Smooth muscle cell (in vitro differentiated cells): ENCODE measurements around the gene SNTA1. TPM values are rescaled to one million over a fixed set of nuclear protein-coding genes. Genes with fewer than 3 reads are reported as not detected.
A peak's percentile ranks its signal among the peaks of the same experiment; 100 is the strongest.

Source experiments
- DNase-seq: peaks from one replicate; lab custom pipeline; 2025; ENCODE audit not compliant: unreplicated experiment; lab: John Stamatoyannopoulos, UW
- H2AFZ ChIP-seq: fragments of 200-600 bp; sonication (generic); 2 replicates; pipeline ENCODE4 v1.6.0; 2016; ENCODE audit warnings: antibody characterized with exemption, low read depth, mild to moderate bottlenecking
- H3F3A ChIP-seq: fragments of 200-600 bp; sonication (generic); 2 replicates; pipeline ENCODE4 v1.6.0; 2017; ENCODE audit warnings: antibody characterized with exemption, low read depth
- H3K27ac ChIP-seq: fragments of 200-600 bp; sonication (generic); 2 replicates; pipeline ENCODE4 v1.5.1; 2016; ENCODE audit warnings: low read depth, mild to moderate bottlenecking
- H3K27me3 ChIP-seq: fragments of 200-600 bp; sonication (generic); 2 replicates; pipeline ENCODE4 v1.6.1; 2016; ENCODE audit warnings: low read depth, mild to moderate bottlenecking
- H3K36me3 ChIP-seq: fragments of 200-600 bp; sonication (generic); 2 replicates; pipeline ENCODE4 v1.5.1; 2016; ENCODE audit warnings: low read depth
- H3K4me1 ChIP-seq: fragments of 200-600 bp; sonication (generic); 2 replicates; pipeline ENCODE4 v1.5.1; 2016; ENCODE audit warnings: low read depth
- H3K4me2 ChIP-seq: fragments of 200-600 bp; sonication (generic); 2 replicates; pipeline ENCODE4 v1.6.0; 2016; ENCODE audit warnings: mild to moderate bottlenecking
- H3K4me3 ChIP-seq: fragments of 200-600 bp; sonication (generic); 2 replicates; pipeline ENCODE4 v1.5.1; 2016; ENCODE audit warnings: mild to moderate bottlenecking
- H3K79me2 ChIP-seq: fragments of 200-600 bp; sonication (generic); 2 replicates; pipeline ENCODE4 v1.6.0; 2016; ENCODE audit warnings: low read depth, mild to moderate bottlenecking
- H3K9ac ChIP-seq: fragments of 200-600 bp; sonication (generic); 2 replicates; pipeline ENCODE4 v1.6.0; 2016; ENCODE audit warnings: low read depth
- H3K9me3 ChIP-seq: fragments of 200-600 bp; sonication (generic); replicated peaks from 2 replicates; pipeline ENCODE4 v1.5.1; 2016; ENCODE audit warnings: low read depth
- H4K20me1 ChIP-seq: fragments of 200-600 bp; sonication (generic); 2 replicates; pipeline ENCODE4 v1.6.0; 2016; ENCODE audit warnings: low read depth
- WGBS: methylation state at CpG from one replicate; pipeline ENCODE4 v1.1.7; 2016; ENCODE audit warnings: low lambda C conversion rate; 5-methylcytosine and 5-hydroxymethylcytosine counted together
- polyA plus RNA-seq: library from polyadenylated mRNA; unstranded; fragments of >200 nt; fragmentation: Nextera tagmentation; extraction: Ambion mirVana; gene quantifications from 2 replicates; pipeline ENCODE4 v1.2.1, GENCODE V29; 2016
- total RNA-seq: library from RNA; depleted of rRNA; stranded (reverse); fragments of >200 nt; gene quantifications from 2 replicates; pipeline ENCODE4 v1.2.3, GENCODE V29; 2014
- TF ChIP-seq, protein P1 (sequence below): fragments of 200-600 bp; sonication (generic); IDR thresholded peaks from 2 replicates; pipeline ENCODE4 v1.5.1; 2017; ENCODE audit warnings: borderline replicate concordance, mild to moderate bottlenecking, antibody characterized with exemption; ENCODE audit not compliant: insufficient read depth, poor library complexity, severe bottlenecking

SNTA1 gene
- total and polyA plus RNA-seq, 2 experiments from 2014 or later: 39.2 to 58.2 TPM

DNA sequence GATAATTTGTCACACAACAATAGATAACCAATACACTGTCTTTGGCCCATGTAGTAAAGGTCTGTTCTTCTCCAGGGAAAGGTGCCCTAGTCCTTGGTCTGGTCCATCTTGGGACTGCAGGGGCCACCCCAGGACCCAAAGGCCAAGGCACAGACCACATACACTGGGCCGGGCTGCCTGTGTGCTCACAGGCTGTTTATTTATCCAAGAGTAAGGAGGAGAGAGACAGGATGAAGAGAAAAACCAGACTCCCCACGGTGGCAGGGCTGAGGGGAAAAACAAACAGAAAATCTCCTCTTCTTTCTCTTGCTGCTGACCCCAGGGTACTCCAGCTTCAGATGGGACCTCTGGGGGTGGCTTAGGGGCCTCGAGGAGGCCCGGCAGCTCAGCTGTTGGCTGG lies 35.8 kb downstream of the SNTA1 start:
- TF ChIP-seq, protein P1, sequence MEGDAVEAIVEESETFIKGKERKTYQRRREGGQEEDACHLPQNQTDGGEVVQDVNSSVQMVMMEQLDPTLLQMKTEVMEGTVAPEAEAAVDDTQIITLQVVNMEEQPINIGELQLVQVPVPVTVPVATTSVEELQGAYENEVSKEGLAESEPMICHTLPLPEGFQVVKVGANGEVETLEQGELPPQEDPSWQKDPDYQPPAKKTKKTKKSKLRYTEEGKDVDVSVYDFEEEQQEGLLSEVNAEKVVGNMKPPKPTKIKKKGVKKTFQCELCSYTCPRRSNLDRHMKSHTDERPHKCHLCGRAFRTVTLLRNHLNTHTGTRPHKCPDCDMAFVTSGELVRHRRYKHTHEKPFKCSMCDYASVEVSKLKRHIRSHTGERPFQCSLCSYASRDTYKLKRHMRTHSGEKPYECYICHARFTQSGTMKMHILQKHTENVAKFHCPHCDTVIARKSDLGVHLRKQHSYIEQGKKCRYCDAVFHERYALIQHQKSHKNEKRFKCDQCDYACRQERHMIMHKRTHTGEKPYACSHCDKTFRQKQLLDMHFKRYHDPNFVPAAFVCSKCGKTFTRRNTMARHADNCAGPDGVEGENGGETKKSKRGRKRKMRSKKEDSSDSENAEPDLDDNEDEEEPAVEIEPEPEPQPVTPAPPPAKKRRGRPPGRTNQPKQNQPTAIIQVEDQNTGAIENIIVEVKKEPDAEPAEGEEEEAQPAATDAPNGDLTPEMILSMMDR: no peak
- WGBS: 58% methylated on average over 4 of the region's 4 CpGs

DNA sequence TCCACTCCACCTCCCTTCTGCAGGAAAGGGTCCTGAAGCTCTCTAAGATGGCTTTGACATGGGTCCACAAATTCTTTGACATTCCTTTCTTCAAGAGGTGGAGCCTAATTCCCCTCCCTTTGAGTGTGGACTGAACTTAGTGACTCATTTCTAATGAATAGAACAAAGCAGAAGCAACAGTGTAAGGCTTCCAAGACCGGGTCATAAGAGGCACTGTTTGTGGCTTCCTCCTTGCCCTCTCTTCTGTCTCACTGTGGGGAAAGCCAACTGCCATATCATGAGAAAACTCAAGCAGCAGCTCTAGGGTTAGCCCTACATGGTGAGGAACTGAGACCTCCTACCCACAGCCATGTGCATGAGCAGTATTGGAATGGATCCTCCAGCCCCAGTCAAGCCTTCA lies 36.3 kb downstream of the SNTA1 start:
- Histone ChIP-seq H3K27me3 (no peaks in the 10 kb centered on the region), H3K79me2 (peaks cover 2% of the 10 kb centered on the region), H3K9ac (no peak overlapping the region), H3K4me2 (no peak overlapping the region), H3K9me3 (no peaks in the 10 kb centered on the region), H2AFZ (no peak overlapping the region), H3K4me3 (no peak overlapping the region), H4K20me1 (no peaks in the 10 kb centered on the region), H3F3A (no peaks in the 10 kb centered on the region), H3K4me1 (no peaks in the 10 kb centered on the region), H3K27ac (no peak overlapping the region), H3K36me3 (no peaks in the 10 kb centered on the region)
- TF ChIP-seq, protein P1: no peak
- 52% methylated on average over 1 of the region's 1 CpG for WGBS
- DNase-seq: no peak

More for the DNA sequence above, 35.8 kb downstream of the SNTA1 start:
- Histone ChIP-seq H2AFZ (no peak overlapping the region), H3K4me1 (no peaks in the 10 kb centered on the region), H3K27me3 (no peaks in the 10 kb centered on the region), H3K36me3 (no peaks in the 10 kb centered on the region), H4K20me1 (no peaks in the 10 kb centered on the region), H3K4me2 (no peak overlapping the region), H3F3A (no peaks in the 10 kb centered on the region), H3K79me2 (no peaks in the 10 kb centered on the region), H3K9ac (no peak overlapping the region), H3K4me3 (no peak overlapping the region), H3K27ac (no peak overlapping the region), H3K9me3 (no peaks in the 10 kb centered on the region)
- no peak for DNase-seq

DNA sequence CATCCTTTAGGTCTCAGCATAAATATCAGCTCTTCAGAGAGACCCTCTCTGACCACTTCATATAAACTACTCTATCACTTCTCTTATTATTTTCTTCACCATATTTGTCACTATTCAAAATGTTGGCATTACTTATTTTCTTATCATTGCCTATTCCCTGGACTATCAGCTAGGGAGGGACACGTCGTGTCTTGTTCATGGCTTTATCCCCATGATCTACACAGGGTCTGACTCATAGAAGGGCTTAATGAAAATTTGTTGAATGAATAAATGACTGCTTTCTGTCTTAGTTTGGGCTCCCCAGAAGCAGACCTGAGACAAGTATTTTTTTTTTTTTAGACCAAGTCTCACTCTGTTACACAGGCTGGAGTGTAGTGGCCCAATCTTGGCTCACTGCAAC lies 39.3 kb downstream of the SNTA1 start:
- 46% methylated on average over 2 of the region's 2 CpGs for WGBS
- Histone ChIP-seq H3F3A (no peaks in the 10 kb centered on the region), H3K4me1 (peaks cover 7% of the 10 kb centered on the region), H3K27ac (no peak overlapping the region), H3K9ac (no peak overlapping the region), H3K9me3 (no peaks in the 10 kb centered on the region), H3K4me3 (no peak overlapping the region), H3K27me3 (no peaks in the 10 kb centered on the region), H3K79me2 (peaks cover 29% of the 10 kb centered on the region), H2AFZ (no peak overlapping the region), H3K4me2 (no peak overlapping the region), H4K20me1 (no peaks in the 10 kb centered on the region), H3K36me3 (no peaks in the 10 kb centered on the region)
- TF ChIP-seq, protein P1: no peak
- DNase-seq: no peak

DNA sequence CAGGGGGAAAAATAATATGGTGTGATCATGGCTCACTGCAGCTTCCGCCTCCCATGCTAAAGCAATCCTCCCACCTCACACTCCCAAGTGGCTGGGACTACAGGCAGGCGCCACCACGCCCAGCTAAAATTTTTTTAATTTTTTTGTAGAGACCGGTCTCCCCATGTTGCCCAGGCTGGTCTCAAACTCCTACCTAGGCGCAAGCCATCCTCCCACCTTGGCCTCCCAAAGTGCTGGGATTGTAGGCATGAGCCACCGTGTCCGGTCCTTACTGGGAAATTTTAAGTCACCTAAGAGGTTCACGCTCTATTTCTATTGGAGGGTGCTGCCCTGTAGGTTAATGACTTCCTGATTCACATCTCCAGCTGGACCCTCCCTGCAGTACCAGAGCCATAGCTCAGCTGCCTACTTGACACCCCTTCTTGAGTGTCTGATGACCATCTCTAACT lies 41.6 kb downstream of the SNTA1 start:
- Histone ChIP-seq H3K9me3 (no peaks in the 10 kb centered on the region), H3K36me3 (no peaks in the 10 kb centered on the region), H3K9ac (peak overlapping the region; percentile 89), H3K4me1 (peaks cover 7% of the 10 kb centered on the region), H3F3A (no peaks in the 10 kb centered on the region), H3K4me3 (peak overlapping the region; percentile 86), H4K20me1 (no peaks in the 10 kb centered on the region), H3K27ac (no peak overlapping the region), H3K79me2 (peaks cover 52% of the 10 kb centered on the region), H3K27me3 (no peaks in the 10 kb centered on the region), H3K4me2 (peak overlapping the region; percentile 99), H2AFZ (peak overlapping the region; percentile 74)
- TF ChIP-seq, protein P1: no peak
- WGBS: 59% methylated on average over 8 of the region's 8 CpGs
- no peak for DNase-seq
